Raji (cell line): ENCODE data around the gene LINC01488.

Experiments
- POLR2A ChIP-seq: IDR thresholded peaks from 2 replicates; pipeline ENCODE4 v1.6.1; 2011; ENCODE audit warnings: low read depth, low read length, control low read depth; ENCODE audit not compliant: insufficient read depth

The LINC01488 gene

GRCh38 chr11:69489031-69489745 lies 7.7 kb downstream of the LINC01488 start:
- TF ChIP-seq POLR2A: no peak

GRCh38 chr11:69489746-69490365 lies 8.4 kb downstream of the LINC01488 start:
- no peak for TF ChIP-seq POLR2A

DNA sequence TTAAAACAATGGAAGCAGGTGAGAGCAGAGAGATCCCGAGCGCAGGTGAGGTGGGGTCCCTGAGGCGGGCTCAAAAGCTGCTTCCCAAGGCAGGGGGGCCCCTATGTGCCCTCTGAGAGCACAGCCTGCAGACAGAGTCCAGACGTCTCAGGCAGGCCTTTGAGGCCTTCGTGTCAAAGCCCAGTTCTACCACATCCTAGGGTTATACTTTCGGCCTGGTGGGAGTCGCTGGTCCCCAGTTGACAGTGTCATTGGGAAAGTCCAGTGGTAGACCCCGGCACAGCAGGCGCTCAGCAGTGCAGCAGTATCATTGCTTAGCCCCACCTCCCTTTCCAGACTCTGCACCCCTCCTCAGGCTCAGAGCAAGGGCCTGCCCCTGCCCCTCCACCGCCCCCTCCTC lies 9.1 kb downstream of the LINC01488 start:
- TF ChIP-seq POLR2A: no peak

DNA sequence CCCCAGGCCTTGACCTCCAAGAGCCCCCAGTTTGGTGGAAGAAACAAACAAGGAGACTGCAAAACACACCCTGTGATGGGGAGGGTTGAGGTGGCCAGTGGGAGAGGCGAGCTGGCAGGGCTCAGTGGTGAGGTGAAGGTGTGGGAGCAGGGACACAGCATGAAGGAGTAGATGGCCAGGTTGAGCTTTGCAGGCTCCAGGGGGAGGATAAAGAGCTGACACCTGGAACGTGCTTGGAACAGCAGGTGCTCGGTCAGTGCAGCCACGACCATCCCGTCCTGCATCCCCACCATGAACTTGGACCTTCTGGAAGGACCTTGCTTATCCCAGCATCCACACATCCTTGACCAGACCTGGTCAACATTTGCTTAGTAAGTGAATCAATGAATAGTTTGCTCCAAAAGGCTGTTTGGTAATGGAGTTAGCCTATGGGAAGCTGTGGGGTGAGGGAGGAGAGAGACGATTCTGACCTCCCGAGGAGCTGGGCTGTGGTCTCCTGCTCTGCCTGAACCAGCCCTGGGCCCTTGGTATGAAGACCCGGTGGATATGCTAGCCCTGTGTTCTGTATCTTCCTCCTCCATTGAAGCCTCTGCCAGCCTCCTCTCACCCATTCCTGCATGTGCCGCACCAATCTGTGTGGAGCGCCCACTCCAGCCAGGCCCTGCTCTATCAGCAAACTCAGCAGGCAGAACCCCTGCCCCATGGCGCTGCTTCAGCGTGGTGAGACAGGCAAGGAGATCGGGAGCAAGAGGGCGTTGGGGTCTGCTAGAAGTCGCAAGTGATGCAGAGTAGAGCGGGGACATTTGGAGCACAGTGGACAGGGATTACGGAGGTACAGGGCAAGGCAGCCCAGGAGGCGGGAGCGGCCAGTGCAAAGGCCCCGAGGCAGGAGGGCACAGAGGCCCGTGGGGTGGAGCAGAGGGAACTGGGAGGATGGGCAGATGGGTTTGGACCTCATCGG lies 9.9 kb downstream of the LINC01488 start:
- no peak for TF ChIP-seq POLR2A

DNA sequence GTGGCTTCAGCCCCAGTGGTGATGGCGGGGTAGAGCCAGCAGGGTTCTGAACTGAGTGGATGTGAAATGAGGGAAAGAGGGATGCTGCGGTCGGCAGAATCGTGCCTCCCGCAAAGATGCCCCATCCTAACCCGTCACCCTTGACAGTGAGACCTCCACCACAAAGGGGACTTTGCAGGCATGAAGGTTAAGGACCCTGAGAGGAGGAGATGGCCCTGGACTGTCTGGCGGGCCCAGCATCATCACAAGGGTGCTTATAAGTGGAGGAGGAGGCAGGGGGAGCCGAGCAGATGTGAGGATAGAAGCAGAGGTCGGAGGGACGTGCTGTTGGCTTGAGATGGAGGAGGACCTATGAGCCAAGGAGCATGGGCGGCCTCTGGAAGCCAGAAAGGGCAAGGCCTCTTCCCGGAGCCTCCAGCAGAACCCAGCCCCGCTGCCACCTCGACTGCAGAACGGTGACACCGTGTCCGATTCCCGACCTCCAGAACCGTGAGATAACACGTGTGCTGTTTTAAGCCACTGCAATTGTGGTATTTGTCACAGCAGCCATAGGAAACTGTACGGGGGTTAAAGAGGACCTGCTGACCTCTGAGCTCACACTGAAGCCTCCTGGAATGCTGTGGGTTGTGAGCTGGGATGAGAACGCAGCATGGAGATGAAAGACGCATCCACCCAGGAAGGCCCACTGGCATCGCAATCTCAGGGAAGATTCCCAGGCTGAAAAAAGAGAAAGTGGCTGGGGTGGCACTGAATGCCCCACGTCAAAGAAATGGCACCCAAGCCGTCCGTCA lies 10.9 kb downstream of the LINC01488 start:
- TF ChIP-seq POLR2A: no peak

DNA sequence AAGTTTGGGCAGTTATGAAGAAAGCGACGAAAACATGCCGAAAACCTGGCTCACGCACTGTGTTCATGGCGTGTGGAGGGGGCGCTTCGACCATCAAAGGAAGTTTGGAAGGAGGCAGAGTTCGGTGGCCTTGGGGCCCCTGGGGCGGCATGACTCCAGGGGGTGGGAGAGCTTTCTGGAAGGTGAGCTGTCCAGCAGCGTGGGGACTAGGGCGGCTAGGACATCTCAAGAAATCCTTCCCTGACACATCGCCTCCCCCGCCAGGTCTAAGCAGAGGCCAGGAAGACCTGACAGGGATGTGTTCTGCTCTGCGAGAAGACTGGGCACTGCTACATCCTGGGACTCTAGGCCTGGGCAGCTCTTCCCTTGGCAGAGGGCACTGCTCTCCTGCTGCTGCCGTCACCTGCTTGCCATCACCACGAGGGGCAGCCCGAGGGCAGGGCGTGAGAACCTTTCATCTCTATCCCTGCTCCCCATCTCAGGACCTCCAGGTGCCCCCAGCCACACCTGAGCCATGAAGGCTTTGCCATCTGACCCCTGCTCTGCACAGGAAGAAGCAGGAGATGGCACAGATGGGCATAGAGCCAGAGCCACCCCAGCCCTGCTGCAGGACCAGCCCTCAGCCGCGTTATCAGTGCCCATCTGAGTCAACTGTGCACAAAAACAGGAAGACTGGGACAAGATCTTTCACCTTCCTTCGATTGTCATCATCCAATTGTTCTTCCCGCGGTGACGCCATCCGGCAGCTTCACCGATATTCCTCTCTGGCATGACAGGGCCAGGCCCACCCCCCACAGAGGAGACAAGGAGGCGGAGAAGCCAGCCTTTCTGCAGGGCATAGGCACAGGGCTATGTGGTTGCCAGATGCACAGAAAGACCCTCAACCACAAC lies 12.7 kb downstream of the LINC01488 start:
- no peak for TF ChIP-seq POLR2A

DNA sequence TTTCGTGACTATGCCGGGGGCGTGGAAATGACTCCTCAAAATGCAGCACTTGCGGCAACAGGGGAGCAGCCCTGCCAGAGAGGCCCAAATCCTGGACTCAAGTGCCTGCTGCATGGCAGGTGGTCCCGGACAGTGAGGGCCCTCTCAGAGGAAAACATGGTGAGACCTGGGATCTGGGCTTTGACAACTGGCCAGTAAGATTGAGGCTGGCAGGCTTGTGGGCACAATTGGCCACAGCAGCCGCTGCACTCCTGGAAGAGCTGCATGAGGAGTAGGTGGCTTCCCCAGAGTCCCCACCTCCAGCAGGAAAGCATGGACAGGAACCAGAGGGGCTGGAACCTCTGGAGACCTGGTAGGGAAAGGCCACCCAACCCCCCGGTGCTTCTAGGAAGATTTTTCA lies 13.4 kb downstream of the LINC01488 start:
- no peak for TF ChIP-seq POLR2A

DNA sequence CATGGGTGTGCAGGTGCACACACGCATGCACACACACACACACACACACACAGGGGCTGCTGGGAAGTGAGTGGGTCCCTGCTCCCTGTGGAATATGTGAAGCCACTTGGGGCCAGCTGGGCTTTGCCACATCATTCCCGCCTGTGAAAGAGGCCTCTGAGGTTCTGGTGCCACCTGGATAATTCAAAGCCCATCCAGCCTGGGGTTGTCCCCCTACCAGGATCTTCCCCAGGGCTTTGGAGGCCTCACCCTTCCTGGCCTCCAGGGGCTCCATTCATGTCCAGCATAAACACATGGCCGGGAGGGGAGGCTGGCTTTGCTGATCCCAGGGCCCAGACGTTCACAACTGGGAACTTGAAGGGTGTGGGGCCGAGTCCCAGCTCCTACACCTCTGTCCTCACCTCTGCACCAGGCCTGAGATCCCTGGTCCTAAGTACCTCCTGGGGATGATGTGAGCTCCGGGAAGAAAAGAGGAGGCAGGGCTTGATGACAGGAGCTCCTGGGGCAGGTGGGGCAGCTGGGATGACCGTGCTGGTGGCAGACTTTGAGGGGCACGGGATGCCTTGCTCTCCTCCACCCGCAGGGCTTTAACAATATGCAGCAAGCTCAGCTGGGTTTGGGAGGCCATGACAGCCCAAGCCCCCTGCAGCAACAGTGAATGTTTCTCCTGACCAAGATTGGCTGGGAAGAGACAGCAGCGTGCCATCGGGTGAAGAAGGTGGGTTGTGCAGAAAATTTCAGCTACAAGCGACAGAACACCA lies 14.2 kb downstream of the LINC01488 start:
- TF ChIP-seq POLR2A: no peak

- no peak for TF ChIP-seq POLR2A
These were observed 14.7 kb downstream of the LINC01488 start for GRCh38 chr11:69496202-69496557.

DNA sequence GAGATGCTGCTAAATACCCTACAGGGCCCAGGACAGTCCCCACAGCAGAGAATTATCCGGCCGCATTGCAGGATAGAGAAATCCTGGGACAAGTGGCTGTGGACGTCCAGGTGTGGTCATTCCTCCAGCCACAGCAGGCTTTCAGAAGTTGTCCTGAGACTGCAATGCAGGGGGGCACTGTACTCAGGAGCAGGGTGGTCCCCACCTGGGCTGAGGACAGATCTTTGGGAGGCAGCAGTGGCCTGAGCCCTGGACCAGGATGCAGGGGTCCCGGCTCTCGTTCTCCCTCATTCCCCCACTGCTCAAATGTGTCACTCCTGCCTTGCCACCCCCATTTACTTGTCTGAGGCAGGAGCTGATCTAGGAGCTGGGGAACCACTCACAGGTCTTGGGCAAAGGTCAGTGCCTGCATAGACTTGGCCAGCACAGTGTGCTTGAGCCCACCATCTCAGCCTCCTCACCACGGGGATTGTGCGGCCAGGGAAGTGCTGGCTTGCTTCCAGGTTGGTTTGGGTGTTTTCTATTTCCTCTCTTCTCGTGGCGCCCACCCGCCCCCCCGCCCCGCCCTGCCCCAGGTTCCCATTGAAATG lies 15.3 kb downstream of the LINC01488 start:
- TF ChIP-seq POLR2A: no peak

DNA sequence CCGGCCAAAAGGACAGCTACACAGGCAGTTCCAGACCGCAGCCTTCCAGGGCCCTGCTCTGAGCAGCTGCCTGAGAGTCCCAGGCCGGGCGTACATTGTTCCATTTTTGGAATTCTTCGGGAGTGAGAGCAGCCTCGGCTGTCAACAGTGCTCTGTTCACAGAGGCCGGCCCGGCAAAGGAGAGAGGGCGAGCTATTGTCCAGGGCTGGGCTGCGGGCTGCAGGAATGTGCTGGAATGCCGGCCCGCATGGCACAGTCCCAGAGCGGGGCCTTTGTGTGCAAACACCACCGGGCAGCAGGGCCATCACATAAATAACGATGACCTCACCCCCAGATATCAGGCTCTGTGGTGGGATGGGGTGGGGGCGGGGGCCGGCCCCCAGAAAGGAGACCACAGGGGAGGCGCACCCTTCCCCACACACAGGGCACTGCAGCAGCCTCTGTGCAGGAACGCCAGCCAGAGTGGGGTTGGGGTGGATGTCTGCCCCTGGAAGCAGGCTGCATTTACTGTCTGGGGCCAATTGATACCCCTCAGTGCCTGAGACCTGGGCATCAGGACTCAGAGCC lies 15.8 kb downstream of the LINC01488 start:
- no peak for TF ChIP-seq POLR2A

DNA sequence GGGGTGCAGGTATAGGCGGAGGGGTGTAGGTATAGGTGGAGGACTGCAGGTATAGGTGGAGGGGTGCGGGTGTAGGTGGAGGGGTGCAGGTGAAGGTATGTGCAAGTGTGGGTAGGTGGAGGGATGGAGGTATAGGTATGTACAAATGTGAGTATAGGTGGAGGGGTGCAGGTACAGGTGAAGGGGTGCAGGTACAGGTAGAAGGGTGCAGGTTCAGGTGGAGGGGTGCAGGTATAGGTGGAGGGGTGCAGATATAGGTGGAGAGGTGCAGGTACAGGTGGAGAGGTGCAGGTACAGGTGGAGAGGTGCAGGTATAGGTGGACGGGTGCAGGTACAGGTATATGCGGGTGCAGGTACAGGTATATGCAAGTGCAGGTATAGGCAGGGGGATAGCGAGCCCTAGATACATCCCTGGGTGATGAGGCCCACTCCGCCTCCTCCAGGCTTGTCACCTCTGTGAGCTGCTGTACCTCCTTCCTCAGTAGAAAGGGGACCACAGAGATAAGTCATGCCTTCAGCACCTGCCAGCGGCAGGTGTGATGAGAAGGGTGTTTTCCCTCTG lies 17.2 kb downstream of the LINC01488 start:
- no peak for TF ChIP-seq POLR2A
